Measurements from ENCODE around the gene FIBCD1. TPM values are rescaled to one million over a fixed set of nuclear protein-coding genes. Genes with fewer than 3 reads are reported as not detected.

FIBCD1 gene
- total and polyA plus RNA-seq, 11 donors, result 0.24 to 3.9 (median 1.3) TPM; not detected in 2

GRCh38 chr9:130946766-130947617, 7.9 kb upstream of the FIBCD1 start:
- 65 to 69% (median 66%) methylated on average over 16 of the region's 16 CpGs for WGBS, 4 donors
- Histone ChIP-seq H3K27ac (no peak overlapping the region), H3K9me3 (peaks cover 0 to 5% (median 0%) of the 10 kb centered on the region in 12 donors), H3K4me1 (no peaks in the 10 kb centered on the region), H3K27me3 (peaks cover 0 to 12% (median under 1%) of the 10 kb centered on the region in 9 donors), H3K36me3 (no peaks in the 10 kb centered on the region), H3K4me3 (no peak overlapping the region)
- no peak for ATAC-seq
- no peak for DNase-seq
- TF ChIP-seq CTCF (IDR thresholded peaks at IDR 0.05) (no peak), POLR2A (IDR thresholded peaks at IDR 0.05) (no peak)
- intact Hi-C loops (cut with DNase I), result loop anchor here in 2 of 10 donors (10.0 kb wide), 2 partner anchors 172 to 182 kb away; no protein-coding TSS in a partner anchor

GRCh38 chr9:130945173-130945572, 6.1 kb upstream of the FIBCD1 start:
- DNase-seq, result no peak
- no peak overlapping the region for H3K27ac ChIP-seq
- WGBS, 4 donors, result 84 to 88% (median 86%) methylated on average over 9 of the region's 9 CpGs
- TF ChIP-seq CTCF (IDR thresholded peaks at IDR 0.05) (no peak), POLR2A (IDR thresholded peaks at IDR 0.05) (no peak)
- H3K4me3 ChIP-seq, result no peak overlapping the region
- intact Hi-C loops (cut with DNase I), result loop anchor here in 3 of 10 donors (2.0 to 10.0 kb wide), 3 partner anchors 54 to 180 kb away; no protein-coding TSS in a partner anchor
- no peak for ATAC-seq
- H3K27me3 ChIP-seq, result peaks cover 2 to 30% (median 17%) of the 10 kb centered on the region in 9 donors
- peaks cover 0 to 5% (median 0%) of the 10 kb centered on the region in 12 donors for H3K9me3 ChIP-seq
- H3K36me3 ChIP-seq, result no peaks in the 10 kb centered on the region
- peaks cover 0 to 8% (median 0%) of the 10 kb centered on the region in 12 donors for H3K4me1 ChIP-seq

GRCh38 chr9:130944510-130945058, 5.5 kb upstream of the FIBCD1 start:
- peaks cover 7 to 36% (median 21%) of the 10 kb centered on the region in 9 donors for H3K27me3 ChIP-seq
- intact Hi-C loops (cut with DNase I), result loop anchor here in 8 of 10 donors (2.0 to 10.0 kb wide), 9 partner anchors 53 to 242 kb away; no protein-coding TSS in a partner anchor
- H3K9me3 ChIP-seq, result peaks cover 0 to under 1% (median 0%) of the 10 kb centered on the region in 12 donors
- peaks cover 0 to 12% (median 2%) of the 10 kb centered on the region in 12 donors for H3K4me1 ChIP-seq
- ATAC-seq (no peak), DNase-seq (no peak)
- H3K4me3 ChIP-seq, result no peak overlapping the region
- WGBS, 4 donors, result 37 to 59% (median 44%) methylated on average over 3 of the region's 3 CpGs
- TF ChIP-seq POLR2A (IDR thresholded peaks at IDR 0.05) (no peak), CTCF (IDR thresholded peaks at IDR 0.05) (no peak)
- no peak overlapping the region for H3K27ac ChIP-seq
- H3K36me3 ChIP-seq, result no peaks in the 10 kb centered on the region

GRCh38 chr9:130943777-130944176, 4.7 kb upstream of the FIBCD1 start:
- no peaks in the 10 kb centered on the region for H3K9me3 ChIP-seq
- no peak for DNase-seq

More at GRCh38 chr9:130943777-130944176, 4.7 kb upstream of the FIBCD1 start:
- ATAC-seq, result no peak
- Histone ChIP-seq H3K27ac (no peak overlapping the region), H3K27me3 (peaks cover 15 to 44% (median 29%) of the 10 kb centered on the region in 9 donors), H3K4me3 (no peak overlapping the region), H3K4me1 (peaks cover 0 to 20% (median 8%) of the 10 kb centered on the region in 12 donors), H3K36me3 (no peaks in the 10 kb centered on the region)
- intact Hi-C loops (cut with DNase I), result loop anchor here in 8 of 10 donors (2.0 to 10.0 kb wide), 9 partner anchors 54 to 241 kb away; no protein-coding TSS in a partner anchor
- TF ChIP-seq POLR2A (IDR thresholded peaks at IDR 0.05), result no peak
- no peak for TF ChIP-seq CTCF (IDR thresholded peaks at IDR 0.05)
- WGBS, 4 donors, result 36 to 46% (median 44%) methylated on average over 14 of the region's 14 CpGs
